ENCODE measurements around the gene NIPAL3. TPM values are rescaled to one million over a fixed set of nuclear protein-coding genes. Genes with fewer than 3 reads are reported as not detected.

Gene NIPAL3
- total RNA-seq, 1 donor from 2014 or later: 30.1 TPM

DNA sequence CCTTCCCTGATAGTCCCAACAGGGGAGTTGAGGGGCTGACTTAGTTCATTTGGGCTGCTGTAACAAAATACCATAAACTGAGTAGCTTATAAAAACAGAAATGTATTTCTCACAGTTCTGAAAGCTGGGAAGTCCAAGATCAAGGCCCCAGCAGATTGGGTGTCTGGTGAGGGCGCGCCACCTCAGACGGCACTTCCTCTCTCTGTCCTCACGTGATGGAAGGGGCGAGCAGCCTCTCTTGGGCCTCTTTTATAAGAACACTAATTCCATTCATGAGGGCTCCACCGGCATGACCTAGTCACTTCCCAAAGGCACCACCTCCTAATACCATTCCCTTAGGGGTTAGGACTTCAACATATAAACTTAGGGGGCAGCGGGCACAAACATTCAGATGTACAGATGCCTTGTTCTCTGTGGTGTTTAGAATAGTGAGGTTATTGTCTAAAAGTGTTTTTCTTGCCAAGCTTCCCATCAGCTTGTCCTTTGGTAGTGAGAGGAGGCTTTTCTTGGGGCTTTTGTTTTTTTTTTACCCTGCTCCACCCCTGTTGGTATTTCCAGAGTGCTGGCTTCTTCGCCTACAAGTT is 20.3 kb downstream of the NIPAL3 start:
- TF ChIP-seq, protein P1, sequence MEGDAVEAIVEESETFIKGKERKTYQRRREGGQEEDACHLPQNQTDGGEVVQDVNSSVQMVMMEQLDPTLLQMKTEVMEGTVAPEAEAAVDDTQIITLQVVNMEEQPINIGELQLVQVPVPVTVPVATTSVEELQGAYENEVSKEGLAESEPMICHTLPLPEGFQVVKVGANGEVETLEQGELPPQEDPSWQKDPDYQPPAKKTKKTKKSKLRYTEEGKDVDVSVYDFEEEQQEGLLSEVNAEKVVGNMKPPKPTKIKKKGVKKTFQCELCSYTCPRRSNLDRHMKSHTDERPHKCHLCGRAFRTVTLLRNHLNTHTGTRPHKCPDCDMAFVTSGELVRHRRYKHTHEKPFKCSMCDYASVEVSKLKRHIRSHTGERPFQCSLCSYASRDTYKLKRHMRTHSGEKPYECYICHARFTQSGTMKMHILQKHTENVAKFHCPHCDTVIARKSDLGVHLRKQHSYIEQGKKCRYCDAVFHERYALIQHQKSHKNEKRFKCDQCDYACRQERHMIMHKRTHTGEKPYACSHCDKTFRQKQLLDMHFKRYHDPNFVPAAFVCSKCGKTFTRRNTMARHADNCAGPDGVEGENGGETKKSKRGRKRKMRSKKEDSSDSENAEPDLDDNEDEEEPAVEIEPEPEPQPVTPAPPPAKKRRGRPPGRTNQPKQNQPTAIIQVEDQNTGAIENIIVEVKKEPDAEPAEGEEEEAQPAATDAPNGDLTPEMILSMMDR (IDR thresholded peaks at IDR 0.05; ENCODE audit: borderline replicate concordance): no peak
- DNase-seq: no peak
- no peaks in the 10 kb centered on the region for H3K9me3 ChIP-seq (replicated peaks)
- peaks cover 23% of the 10 kb centered on the region for H3K4me1 ChIP-seq
- no peak overlapping the region for H3K4me3 ChIP-seq
- H3K36me3 ChIP-seq: peaks cover 7% of the 10 kb centered on the region
- H3K27me3 ChIP-seq (ENCODE audit: low read depth): no peaks in the 10 kb centered on the region
- H3K27ac ChIP-seq (replicated peaks): no peak overlapping the region
- intact Hi-C loops (cut with micrococcal nuclease): no loop called here

DNA sequence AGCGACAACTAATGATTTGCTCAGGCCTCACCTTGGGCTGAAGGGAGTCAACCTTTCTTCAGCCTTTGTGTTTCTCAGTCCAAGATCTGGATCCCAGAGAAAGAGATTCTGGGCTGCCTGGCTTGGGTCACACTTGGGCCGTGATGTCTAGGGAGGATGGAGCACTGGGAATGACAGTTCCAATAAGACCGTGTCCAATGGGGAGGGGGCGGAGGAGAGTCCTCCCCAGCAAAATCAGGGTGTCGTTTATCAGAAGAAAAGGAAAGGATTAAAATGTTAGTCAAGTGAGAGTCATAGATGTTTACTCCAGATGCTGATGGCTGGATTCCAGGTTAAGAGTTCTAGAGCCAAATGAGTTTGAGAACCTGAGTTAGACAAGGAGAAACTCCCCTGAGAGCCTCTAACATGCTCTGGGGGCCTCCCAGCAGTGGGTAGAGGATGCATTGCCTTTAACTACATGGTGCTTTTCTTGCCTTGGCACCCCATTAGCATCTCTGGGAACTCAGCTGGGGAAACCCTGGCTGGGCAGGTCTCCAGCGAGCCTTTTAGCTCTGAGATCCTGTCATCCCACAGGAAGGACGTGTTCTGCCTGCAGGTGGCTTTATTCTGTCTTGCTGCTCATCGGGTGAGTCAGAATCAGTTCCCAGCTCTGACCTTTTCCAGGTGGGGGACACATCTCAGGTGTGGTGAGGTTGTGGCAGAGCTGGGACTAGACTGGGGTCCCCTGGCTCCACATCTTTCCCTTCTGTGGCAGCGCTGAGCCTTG is 22.2 kb downstream of the NIPAL3 start:
- intact Hi-C loops (cut with micrococcal nuclease): no loop called here
- H3K4me1 ChIP-seq: peaks cover 28% of the 10 kb centered on the region
- H3K36me3 ChIP-seq: peaks cover 7% of the 10 kb centered on the region
- peak; percentile 30 for DNase-seq
- TF ChIP-seq, protein P1 (IDR thresholded peaks at IDR 0.05; ENCODE audit: borderline replicate concordance): no peak
- H3K27ac ChIP-seq (replicated peaks): peak overlapping the region; percentile 86
- no peaks in the 10 kb centered on the region for H3K9me3 ChIP-seq (replicated peaks)
- peak overlapping the region; percentile 27 for H3K4me3 ChIP-seq
- no peaks in the 10 kb centered on the region for H3K27me3 ChIP-seq (ENCODE audit: low read depth)

DNA sequence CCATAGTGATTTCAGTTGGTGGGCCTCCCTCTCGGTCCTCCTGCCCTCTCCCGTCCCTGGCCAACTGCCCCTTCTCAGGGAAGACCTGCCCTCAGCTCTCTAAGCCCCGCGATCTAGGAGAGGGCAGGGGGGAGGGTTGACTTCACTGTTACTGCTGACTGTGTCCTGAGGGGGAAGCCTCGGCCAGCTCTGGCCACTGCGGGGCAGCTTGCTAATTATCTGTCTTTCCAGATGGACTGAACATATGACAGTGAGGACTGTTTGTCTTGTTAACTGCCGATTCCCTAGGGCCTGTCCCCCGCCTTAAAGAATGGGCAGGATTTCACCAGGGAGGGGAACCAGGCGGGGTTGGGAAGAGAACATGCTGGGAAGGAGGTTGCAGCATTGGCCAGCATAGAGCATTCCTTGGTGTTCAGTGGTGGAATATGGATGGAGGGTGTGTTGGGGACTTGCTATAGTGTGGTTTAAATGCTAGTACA is 22.9 kb downstream of the NIPAL3 start:
- DNase-seq: peak; percentile 68
- TF ChIP-seq, protein P1 (IDR thresholded peaks at IDR 0.05; ENCODE audit: borderline replicate concordance): no peak
- Histone ChIP-seq H3K27me3 (ENCODE audit: low read depth) (no peaks in the 10 kb centered on the region), H3K4me3 (peak overlapping the region; percentile 27), H3K4me1 (peaks cover 35% of the 10 kb centered on the region), H3K9me3 (replicated peaks) (no peaks in the 10 kb centered on the region), H3K36me3 (peaks cover 7% of the 10 kb centered on the region), H3K27ac (replicated peaks) (peak overlapping the region; percentile 86)
- intact Hi-C loops (cut with micrococcal nuclease): no loop called here

GRCh38 chr1:24440436-24440835 is 24.8 kb downstream of the NIPAL3 start:
- intact Hi-C loops (cut with micrococcal nuclease): no loop called here
- no peak for DNase-seq
- Histone ChIP-seq H3K4me1 (peaks cover 47% of the 10 kb centered on the region), H3K36me3 (peaks cover 7% of the 10 kb centered on the region), H3K27ac (replicated peaks) (no peak overlapping the region), H3K27me3 (ENCODE audit: low read depth) (no peaks in the 10 kb centered on the region), H3K9me3 (replicated peaks) (no peaks in the 10 kb centered on the region), H3K4me3 (no peak overlapping the region)
- TF ChIP-seq, protein P1 (IDR thresholded peaks at IDR 0.05; ENCODE audit: borderline replicate concordance): no peak

- Histone ChIP-seq H3K4me3 (no peak overlapping the region), H3K9me3 (replicated peaks) (no peaks in the 10 kb centered on the region), H3K36me3 (peaks cover 8% of the 10 kb centered on the region), H3K27me3 (ENCODE audit: low read depth) (no peaks in the 10 kb centered on the region), H3K27ac (replicated peaks) (no peak overlapping the region), H3K4me1 (peaks cover 47% of the 10 kb centered on the region)
- TF ChIP-seq, protein P1 (IDR thresholded peaks at IDR 0.05; ENCODE audit: borderline replicate concordance): no peak
- no peak for DNase-seq
- intact Hi-C loops (cut with micrococcal nuclease): no loop called here
Measured at GRCh38 chr1:24441480-24441879, 25.9 kb downstream of the NIPAL3 start.

Data from left ventricle myocardium inferior (tissue), 1 donor.